GM10248 (cell line): ENCODE results near the gene RBSN.

Experiments
- CTCF ChIA-PET: fragments of 300-600 bp; sonication (Branson Sonifier 250); formaldehyde crosslinking; extraction: SDS; loops from one replicate; lab custom pipeline; 2021; ENCODE audit warnings: antibody characterized with exemption; lab: Yijun Ruan, JAX
- POLR2A ChIA-PET: fragments of 350-650 bp; sonication (Branson Sonifier 250); formaldehyde crosslinking; extraction: SDS; loops from one replicate; lab custom pipeline; 2020; ENCODE audit warnings: antibody characterized with exemption; lab: Yijun Ruan, JAX
- DNase-seq: peaks from one replicate; pipeline ENCODE4 v3.0.0; 2012; ENCODE audit errors: extremely low spot score
- TF ChIP-seq, protein P1 (sequence below): IDR thresholded peaks from 2 replicates; pipeline ENCODE4 v1.5.1; 2012; ENCODE audit warnings: mild to moderate bottlenecking, low read depth; ENCODE audit errors: extremely low read depth, missing control alignments, control extremely low read depth

Gene RBSN

DNA sequence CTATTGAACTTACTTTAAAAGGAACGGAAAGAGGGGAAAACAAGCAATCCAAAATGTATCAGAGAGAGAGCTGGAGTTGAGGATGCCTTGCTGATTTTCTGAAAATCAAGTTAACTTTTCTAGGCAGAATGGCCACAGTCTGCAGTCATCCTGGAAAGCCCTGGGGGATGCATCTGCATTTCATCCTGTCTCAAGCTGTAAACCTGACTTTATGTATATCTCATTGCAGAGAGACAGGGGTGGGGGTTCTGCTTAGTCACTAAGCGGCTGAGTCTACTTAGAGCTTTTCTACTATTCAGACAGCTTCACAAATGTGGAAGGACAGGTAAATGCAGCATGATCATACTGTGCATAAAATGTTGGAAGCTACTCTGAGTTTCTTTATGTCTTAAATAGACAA is 75.2 kb downstream of the RBSN start:
- ChIA-PET POLR2A (no interaction called here), CTCF (interaction anchor here (1.1 to 1.4 kb wide), 3 partner anchors 13 to 98 kb away, joined by 3 read pairs; no protein-coding TSS in a partner anchor)
- TF ChIP-seq, protein P1, sequence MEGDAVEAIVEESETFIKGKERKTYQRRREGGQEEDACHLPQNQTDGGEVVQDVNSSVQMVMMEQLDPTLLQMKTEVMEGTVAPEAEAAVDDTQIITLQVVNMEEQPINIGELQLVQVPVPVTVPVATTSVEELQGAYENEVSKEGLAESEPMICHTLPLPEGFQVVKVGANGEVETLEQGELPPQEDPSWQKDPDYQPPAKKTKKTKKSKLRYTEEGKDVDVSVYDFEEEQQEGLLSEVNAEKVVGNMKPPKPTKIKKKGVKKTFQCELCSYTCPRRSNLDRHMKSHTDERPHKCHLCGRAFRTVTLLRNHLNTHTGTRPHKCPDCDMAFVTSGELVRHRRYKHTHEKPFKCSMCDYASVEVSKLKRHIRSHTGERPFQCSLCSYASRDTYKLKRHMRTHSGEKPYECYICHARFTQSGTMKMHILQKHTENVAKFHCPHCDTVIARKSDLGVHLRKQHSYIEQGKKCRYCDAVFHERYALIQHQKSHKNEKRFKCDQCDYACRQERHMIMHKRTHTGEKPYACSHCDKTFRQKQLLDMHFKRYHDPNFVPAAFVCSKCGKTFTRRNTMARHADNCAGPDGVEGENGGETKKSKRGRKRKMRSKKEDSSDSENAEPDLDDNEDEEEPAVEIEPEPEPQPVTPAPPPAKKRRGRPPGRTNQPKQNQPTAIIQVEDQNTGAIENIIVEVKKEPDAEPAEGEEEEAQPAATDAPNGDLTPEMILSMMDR, result no peak
- DNase-seq, result no peak

DNA sequence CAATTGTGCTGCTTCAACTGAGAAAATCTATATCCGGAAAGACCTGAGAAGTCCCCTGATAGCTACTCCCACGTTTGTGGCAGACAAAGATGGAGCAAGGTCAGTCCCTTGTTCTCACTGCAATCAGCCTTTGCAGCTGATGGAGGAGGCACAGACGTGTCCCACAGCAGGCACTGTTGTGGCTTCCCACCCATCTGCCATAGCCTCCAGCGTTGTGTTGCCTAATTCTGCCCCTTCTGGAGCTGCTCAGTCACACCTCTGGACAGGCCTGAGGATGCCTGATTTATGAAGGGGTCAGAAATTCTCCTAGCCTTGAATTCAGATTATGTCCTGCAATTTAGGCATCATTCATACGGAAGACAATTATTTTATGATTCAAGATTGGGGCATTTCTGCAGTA is 75.7 kb downstream of the RBSN start:
- TF ChIP-seq, protein P1, result no peak
- ChIA-PET POLR2A (no interaction called here), CTCF (interaction anchor here (1.1 to 1.4 kb wide), 3 partner anchors 14 to 97 kb away, joined by 3 read pairs; no protein-coding TSS in a partner anchor)
- no peak for DNase-seq
